ENCODE measurements around the gene ZNF281.

GRCh38 chr1:200457810-200458209 lies 48.0 kb upstream of the ZNF281 start:
- TF ChIP-seq CTCF (IDR thresholded peaks at IDR 0.05), result no peak
- TF ChIP-seq POLR2A (IDR thresholded peaks at IDR 0.05), result no peak

Data from Peyer's patch (tissue), 4 donors.